ENCODE data around the gene CALCOCO2. TPM values are rescaled to one million over a fixed set of nuclear protein-coding genes. Genes with fewer than 3 reads are reported as not detected.

CALCOCO2 gene
- total and polyA plus RNA-seq, 4 donors: 46.8 to 128 (median 93.1) TPM

DNA sequence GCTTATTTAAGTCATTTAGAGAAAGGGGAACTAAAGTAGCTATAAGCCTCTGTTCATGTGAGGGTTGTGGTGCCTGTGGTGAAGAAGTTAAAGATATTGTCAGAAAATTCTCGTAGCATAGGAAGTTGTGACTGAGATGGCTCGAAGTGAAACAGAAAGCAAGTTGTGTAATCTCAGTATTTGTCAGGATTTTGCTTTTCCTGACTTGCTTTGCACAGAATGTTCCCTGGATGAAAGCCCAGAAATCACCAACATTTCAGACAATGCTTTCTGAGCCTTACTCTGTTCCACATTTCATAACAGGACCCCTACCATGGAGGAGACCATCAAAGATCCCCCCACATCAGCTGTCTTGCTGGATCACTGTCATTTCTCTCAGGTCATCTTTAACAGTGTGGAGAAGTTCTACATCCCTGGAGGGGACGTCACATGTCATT is 10.6 kb downstream of the CALCOCO2 start:
- Histone ChIP-seq H3K36me3 (ENCODE audit: control insufficient read depth in 4 of 4, insufficient read depth in 4 of 4, low read length in 4 of 4) (peaks cover 10 to 15% (median 12%) of the 10 kb centered on the region in 4 donors), H3K9me3 (ENCODE audit: control insufficient read depth in 4 of 4, insufficient read depth in 3 of 4, low read length in 3 of 4) (no peaks in the 10 kb centered on the region), H3K4me1 (ENCODE audit: control insufficient read depth in 5 of 5, insufficient read depth in 5 of 5, low read length in 5 of 5) (peaks cover 4 to 20% (median 17%) of the 10 kb centered on the region in 5 donors), H3K27ac (ENCODE audit: low read depth in 1 of 2, low read length in 1 of 2) (peak overlapping the region; percentile 94 to 97), H3K4me3 (peak overlapping the region; percentile 8), H3K9ac (ENCODE audit: insufficient read depth in 1 of 2, low read length in 2 of 2) (peak overlapping the region; percentile 68 to 95), H3K27me3 (ENCODE audit: control insufficient read depth in 3 of 3, insufficient read depth in 3 of 3, low read length in 2 of 3) (no peaks in the 10 kb centered on the region)
- TF ChIP-seq CTCF (IDR thresholded peaks at IDR 0.05; ENCODE audit: control extremely low read depth, extremely low read depth): no peak
- WGBS, 2 donors: 0 to 4% methylated on average over 3 of the region's 3 CpGs
- ATAC-seq (ENCODE audit: insufficient read depth, low FRiP score) (peak; percentile 58), DNase-seq (peak; percentile 26 to 95 (median 90))

GRCh38 chr17:48842746-48843145 is 11.9 kb downstream of the CALCOCO2 start:
- no peaks in the 10 kb centered on the region for H3K27me3 ChIP-seq (ENCODE audit: control insufficient read depth in 3 of 3, insufficient read depth in 3 of 3, low read length in 2 of 3)
- H3K9ac ChIP-seq (ENCODE audit: insufficient read depth in 1 of 2, low read length in 2 of 2): no peak overlapping the region
- no peak for TF ChIP-seq CTCF (IDR thresholded peaks at IDR 0.05; ENCODE audit: control extremely low read depth, extremely low read depth)
- ATAC-seq (ENCODE audit: insufficient read depth, low FRiP score) (no peak), DNase-seq (no peak)
- 67 to 85% methylated on average over 3 of the region's 3 CpGs for WGBS, 2 donors
- no peak overlapping the region for H3K4me3 ChIP-seq
- H3K9me3 ChIP-seq (ENCODE audit: control insufficient read depth in 4 of 4, insufficient read depth in 3 of 4, low read length in 3 of 4): no peaks in the 10 kb centered on the region
- H3K36me3 ChIP-seq (ENCODE audit: control insufficient read depth in 4 of 4, insufficient read depth in 4 of 4, low read length in 4 of 4): peaks cover 10 to 24% (median 14%) of the 10 kb centered on the region in 4 donors
- peak overlapping the region; percentile 85 to 97 for H3K27ac ChIP-seq (ENCODE audit: low read depth in 1 of 2, low read length in 1 of 2)
- H3K4me1 ChIP-seq (ENCODE audit: control insufficient read depth in 5 of 5, insufficient read depth in 5 of 5, low read length in 5 of 5): peaks cover 4 to 18% (median 17%) of the 10 kb centered on the region in 5 donors

- Histone ChIP-seq H3K9me3 (ENCODE audit: control insufficient read depth in 4 of 4, insufficient read depth in 3 of 4, low read length in 3 of 4) (no peaks in the 10 kb centered on the region), H3K27ac (ENCODE audit: low read depth in 1 of 2, low read length in 1 of 2) (peak overlapping the region; percentile 67 to 97), H3K4me3 (no peak overlapping the region), H3K36me3 (ENCODE audit: control insufficient read depth in 4 of 4, insufficient read depth in 4 of 4, low read length in 4 of 4) (peaks cover 11 to 28% (median 16%) of the 10 kb centered on the region in 4 donors), H3K4me1 (ENCODE audit: control insufficient read depth in 5 of 5, insufficient read depth in 5 of 5, low read length in 5 of 5) (peaks cover 4 to 18% (median 17%) of the 10 kb centered on the region in 5 donors), H3K27me3 (ENCODE audit: control insufficient read depth in 3 of 3, insufficient read depth in 3 of 3, low read length in 2 of 3) (no peaks in the 10 kb centered on the region), H3K9ac (ENCODE audit: insufficient read depth in 1 of 2, low read length in 2 of 2) (no peak overlapping the region)
- WGBS, 2 donors: 80 to 84% methylated on average over 6 of the region's 6 CpGs
- no peak for DNase-seq
- ATAC-seq (ENCODE audit: insufficient read depth, low FRiP score): no peak
- TF ChIP-seq CTCF (IDR thresholded peaks at IDR 0.05; ENCODE audit: control extremely low read depth, extremely low read depth): no peak
These were observed 12.5 kb downstream of the CALCOCO2 start for GRCh38 chr17:48843187-48843900.
